ENCODE data around the gene TFB2M.

The TFB2M gene

DNA sequence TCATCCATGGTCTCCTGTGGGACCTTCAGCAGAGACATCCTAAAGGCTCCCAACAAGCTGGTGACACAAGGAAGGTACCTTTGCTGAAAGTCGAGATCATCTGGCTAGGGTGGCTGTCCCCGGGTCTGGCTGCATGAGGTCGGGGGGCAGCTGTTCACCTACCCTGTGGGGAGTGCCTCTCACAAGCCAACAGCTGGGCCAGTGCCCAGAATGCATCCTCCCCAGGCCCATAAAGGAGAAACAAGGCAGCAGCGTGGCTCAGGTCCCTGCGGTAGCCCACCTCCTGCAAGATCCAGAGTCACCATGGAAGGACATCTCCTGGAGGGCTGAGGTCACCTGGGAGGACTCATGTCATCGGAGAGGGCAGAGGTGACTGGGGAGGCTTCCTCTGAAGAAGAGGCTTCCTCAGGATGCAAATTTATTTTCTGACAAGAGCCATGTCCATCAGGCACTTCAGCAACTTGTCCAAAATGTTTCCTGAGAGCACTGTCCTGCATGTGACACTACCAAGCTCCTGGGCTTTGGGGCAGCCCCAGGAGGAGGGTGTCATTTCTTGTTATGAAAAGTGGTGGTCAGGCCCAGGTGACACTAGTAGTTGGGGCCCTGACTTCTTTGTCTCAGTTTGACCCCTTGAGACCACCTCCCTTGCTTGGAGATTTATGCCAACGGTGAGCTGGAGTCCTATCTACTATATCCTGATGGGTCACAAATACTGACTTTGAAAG, 52.3 kb downstream of the TFB2M start:
- in situ Hi-C loops (cut with HindIII; ENCODE audit: low sequenced_read_pairs) = no loop called here

GRCh38 chr1:246513041-246513440, 53.0 kb downstream of the TFB2M start:
- in situ Hi-C loops (cut with HindIII; ENCODE audit: low sequenced_read_pairs) = no loop called here

DNA sequence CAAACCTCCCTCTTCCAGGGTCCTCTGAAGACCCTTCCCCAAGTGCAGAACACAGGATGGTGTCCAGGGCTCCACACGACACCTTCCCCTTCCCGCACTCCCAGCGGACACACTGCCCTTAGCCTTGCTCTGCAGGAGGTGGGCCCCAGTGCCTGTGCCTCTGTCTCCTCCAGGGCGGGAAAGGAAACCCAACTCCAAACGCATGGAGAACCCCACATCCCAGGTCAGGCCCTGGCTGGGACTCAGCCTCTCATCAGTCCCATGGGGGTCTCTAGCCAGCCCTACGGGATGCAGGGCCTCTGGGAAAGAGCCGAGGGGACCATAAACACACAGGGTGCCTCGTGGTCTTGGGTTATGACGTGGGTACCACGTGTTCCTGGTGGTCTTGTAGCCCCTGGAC, 53.4 kb downstream of the TFB2M start:
- in situ Hi-C loops (cut with HindIII; ENCODE audit: low sequenced_read_pairs) = no loop called here

GRCh38 chr1:246512230-246512629, 53.8 kb downstream of the TFB2M start:
- in situ Hi-C loops (cut with HindIII; ENCODE audit: low sequenced_read_pairs) = no loop called here

DNA sequence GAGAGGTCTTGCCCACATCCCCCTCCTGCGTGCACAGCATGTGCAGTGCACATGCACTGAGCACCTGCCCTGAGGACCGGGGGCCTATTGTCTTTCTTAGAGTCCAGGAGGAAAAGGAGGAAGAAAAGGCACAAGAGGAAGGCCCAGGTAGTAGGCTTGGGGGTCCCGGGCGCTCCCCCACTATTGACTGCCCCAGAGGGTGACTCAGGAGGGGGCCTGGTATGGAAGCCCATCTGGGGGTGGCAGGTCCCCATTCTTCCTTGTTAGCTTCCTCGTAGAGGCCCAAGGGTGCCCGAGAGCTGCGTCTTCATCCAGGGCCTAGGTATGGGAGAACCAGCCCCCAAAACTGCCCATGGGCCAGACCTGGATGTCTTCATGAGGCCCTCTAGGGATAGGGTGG, 54.9 kb downstream of the TFB2M start:
- in situ Hi-C loops (cut with HindIII; ENCODE audit: low sequenced_read_pairs) = no loop called here

GRCh38 chr1:246510147-246511030, 55.7 kb downstream of the TFB2M start:
- in situ Hi-C loops (cut with HindIII; ENCODE audit: low sequenced_read_pairs) = no loop called here

DNA sequence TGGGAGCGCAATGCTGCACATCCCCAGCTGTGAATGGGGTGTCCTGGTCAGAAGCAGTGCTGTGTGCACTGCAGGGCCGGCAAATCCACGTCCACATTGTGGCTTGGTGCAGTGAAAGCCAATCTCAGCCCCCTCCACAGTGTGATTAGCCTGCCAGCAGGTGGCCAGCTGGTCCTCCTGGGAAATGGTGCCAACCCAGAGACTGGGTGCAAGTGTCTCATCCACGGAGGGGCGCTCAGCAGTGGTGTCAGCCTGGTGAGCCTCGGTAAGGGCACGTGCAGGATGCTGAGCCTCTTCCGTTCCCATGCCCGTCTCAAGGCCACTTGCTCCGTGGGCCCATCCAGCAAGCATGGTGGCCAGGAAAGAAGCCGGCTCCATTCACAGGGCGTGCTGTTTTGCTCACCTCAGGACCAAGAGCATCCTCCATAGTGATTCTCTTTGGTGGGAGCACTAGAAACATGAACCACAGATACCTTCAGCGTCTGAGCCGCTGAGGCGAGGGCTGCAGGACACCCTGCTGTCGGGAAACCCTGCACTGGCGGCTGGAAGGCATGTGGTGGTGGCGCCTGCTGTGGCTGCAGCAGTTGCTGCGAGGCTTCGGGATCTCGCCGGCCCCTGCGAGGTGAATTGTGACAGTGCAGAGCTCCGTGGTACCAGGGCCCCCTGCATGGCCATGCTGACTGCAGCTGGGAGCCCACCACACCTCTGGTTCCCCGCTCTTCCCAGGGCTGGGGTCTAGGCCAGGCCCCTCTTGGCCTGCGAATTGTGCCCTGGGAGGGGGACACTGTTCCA, 57.0 kb downstream of the TFB2M start:
- in situ Hi-C loops (cut with HindIII; ENCODE audit: low sequenced_read_pairs) = no loop called here

DNA sequence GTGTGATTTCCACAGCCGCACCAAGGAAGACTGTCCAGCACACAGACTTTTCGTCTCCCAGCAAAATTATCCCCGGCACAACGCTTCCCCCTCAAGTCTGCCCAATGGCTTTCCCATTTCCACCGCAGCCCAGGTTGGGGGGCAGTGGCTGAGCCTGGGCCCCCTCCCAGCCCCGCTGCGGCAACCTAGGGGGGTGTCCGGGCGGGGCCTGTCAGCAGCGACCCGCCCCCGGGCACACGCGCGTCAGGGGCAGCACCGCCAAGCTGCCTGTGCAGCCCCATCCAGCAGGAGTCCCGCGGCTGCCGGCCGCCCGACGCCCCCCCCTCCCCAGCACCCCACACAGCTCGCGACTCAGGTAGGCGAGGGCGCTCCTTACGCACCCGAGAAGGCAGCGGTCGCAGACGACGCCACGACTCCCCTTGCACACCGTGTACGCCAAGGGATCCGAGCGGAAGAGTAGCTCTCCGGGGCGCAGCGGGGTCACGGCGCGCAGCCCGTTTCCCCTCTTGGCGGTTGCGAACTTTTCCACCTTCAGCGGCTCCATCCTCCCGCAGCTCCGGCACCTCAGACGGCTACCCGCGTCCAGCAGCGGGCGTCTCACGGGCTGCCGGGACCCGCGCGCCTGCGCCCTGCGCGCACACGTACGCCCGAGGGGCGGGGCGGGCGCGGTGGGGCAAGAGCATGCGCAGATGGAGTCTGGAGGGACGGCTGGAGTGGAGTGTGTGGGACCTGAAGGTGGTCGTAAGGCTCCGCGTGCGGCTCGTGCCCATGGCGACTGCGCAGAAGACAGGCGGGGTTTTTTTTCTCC, 59.2 kb downstream of the TFB2M start, which contains the start of gene SMYD3:
SMYD3 (minus strand) TSS at position 606 of the 808 bp plus-strand sequence.
- in situ Hi-C loops (cut with HindIII; ENCODE audit: low sequenced_read_pairs) = no loop called here

- in situ Hi-C loops (cut with HindIII; ENCODE audit: low sequenced_read_pairs) = no loop called here
Measured at GRCh38 chr1:246506367-246506673, 59.7 kb downstream of the TFB2M start.

- in situ Hi-C loops (cut with HindIII; ENCODE audit: low sequenced_read_pairs) = no loop called here
Measured at GRCh38 chr1:246503341-246503740, 62.7 kb downstream of the TFB2M start.

- in situ Hi-C loops (cut with HindIII; ENCODE audit: low sequenced_read_pairs) = no loop called here
Measured at GRCh38 chr1:246497331-246497915, 68.6 kb downstream of the TFB2M start.

GRCh38 chr1:246492611-246493245, 73.3 kb downstream of the TFB2M start:
- in situ Hi-C loops (cut with HindIII; ENCODE audit: low sequenced_read_pairs) = no loop called here

GRCh38 chr1:246491551-246492053, 74.5 kb downstream of the TFB2M start:
- in situ Hi-C loops (cut with HindIII; ENCODE audit: low sequenced_read_pairs) = no loop called here
